ENCODE data around the gene PYGO2. TPM values are rescaled to one million over a fixed set of nuclear protein-coding genes. Genes with fewer than 3 reads are reported as not detected.
A peak's percentile ranks its signal among the peaks of the same experiment; 100 is the strongest.

Gene PYGO2
- total RNA-seq, 3 donors from 2014 or later = 22.8 to 34.3 (median 25.8) TPM

DNA sequence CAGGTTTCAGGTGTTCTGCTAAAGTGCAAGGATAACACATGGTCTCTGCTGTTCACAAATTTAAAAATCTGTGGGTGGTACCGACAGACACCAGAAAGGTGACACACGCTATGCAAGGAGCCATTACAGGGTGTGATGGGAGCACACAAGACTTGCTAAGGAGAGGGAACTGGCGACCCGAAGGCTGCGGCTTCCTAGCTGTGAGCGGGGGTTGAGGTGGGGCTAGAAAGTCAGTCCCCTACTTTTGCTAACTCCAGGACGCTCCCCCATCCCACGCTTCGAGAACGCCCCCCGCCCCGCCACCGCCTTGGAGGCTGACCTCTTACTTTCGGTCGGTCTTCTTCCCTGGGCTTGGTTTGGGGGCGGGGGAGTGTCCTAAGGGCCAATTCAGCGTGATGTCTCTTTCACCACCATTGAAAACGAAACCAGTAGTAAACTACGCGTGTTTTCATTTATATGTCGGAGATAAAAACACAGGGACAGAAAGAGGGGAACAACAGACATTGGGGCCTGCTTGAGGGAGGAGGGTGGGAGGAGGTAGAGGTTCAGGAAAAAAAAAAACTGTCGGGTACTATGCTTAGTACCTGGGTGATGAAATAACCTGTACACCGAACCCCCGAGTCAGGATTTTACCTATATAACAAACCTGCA is 14.0 kb upstream of the PYGO2 start:
- intact Hi-C loops (cut with DNase I, micrococcal nuclease) = no loop called here
- ATAC-seq (no peak), DNase-seq (peak; percentile 79 to 86 (median 82))
- no peaks in the 10 kb centered on the region for H3K9me3 ChIP-seq
- H3K36me3 ChIP-seq (ENCODE audit: low read depth) = no peaks in the 10 kb centered on the region
- TF ChIP-seq, protein P1, sequence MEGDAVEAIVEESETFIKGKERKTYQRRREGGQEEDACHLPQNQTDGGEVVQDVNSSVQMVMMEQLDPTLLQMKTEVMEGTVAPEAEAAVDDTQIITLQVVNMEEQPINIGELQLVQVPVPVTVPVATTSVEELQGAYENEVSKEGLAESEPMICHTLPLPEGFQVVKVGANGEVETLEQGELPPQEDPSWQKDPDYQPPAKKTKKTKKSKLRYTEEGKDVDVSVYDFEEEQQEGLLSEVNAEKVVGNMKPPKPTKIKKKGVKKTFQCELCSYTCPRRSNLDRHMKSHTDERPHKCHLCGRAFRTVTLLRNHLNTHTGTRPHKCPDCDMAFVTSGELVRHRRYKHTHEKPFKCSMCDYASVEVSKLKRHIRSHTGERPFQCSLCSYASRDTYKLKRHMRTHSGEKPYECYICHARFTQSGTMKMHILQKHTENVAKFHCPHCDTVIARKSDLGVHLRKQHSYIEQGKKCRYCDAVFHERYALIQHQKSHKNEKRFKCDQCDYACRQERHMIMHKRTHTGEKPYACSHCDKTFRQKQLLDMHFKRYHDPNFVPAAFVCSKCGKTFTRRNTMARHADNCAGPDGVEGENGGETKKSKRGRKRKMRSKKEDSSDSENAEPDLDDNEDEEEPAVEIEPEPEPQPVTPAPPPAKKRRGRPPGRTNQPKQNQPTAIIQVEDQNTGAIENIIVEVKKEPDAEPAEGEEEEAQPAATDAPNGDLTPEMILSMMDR (IDR thresholded peaks at IDR 0.05) = no peak
- peak overlapping the region; percentile 23 for H3K4me3 ChIP-seq
- H3K4me1 ChIP-seq (ENCODE audit: low read depth) = peaks cover 36% of the 10 kb centered on the region

DNA sequence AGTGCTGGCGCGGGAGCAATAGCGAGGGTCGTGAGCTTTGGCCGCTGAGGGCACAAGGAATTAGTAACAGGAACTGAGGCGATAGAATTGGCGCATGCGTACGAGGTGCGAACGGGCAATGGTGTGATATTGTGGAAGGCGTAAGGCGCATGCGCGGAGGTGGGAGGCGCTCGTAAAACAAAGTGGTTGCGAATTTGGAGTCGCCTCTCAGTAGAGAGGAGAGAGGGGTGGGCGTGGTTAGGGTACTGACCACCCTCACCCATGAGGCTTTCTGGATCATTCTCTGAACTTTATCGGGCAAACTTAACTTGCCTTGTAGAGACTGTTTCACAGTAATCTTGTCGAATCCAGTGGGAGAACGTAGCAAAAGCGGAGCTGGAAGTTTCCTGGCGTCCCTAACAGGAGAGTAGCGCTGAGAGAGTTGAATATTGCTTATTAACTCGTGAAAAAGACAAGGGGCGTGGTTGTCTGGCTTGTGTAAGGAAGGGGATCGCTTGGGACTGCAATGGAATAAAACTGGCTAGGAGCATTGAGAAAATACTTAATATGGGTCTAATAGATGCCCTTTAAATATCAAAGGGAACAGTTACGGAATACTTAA is 13.3 kb upstream of the PYGO2 start:
- H3K9me3 ChIP-seq = no peaks in the 10 kb centered on the region
- intact Hi-C loops (cut with DNase I, micrococcal nuclease) = no loop called here
- DNase-seq (peak; percentile 93 to 97 (median 94)), ATAC-seq (peak; percentile 60)
- TF ChIP-seq, protein P1 (IDR thresholded peaks at IDR 0.05) = no peak
- peak overlapping the region; percentile 23 for H3K4me3 ChIP-seq
- H3K36me3 ChIP-seq (ENCODE audit: low read depth) = no peaks in the 10 kb centered on the region
- H3K4me1 ChIP-seq (ENCODE audit: low read depth) = peaks cover 42% of the 10 kb centered on the region

- Histone ChIP-seq H3K4me1 (ENCODE audit: low read depth) (peaks cover 44% of the 10 kb centered on the region), H3K9me3 (no peaks in the 10 kb centered on the region), H3K4me3 (peak within 1 kb of the TSS; percentile 23), H3K36me3 (ENCODE audit: low read depth) (no peaks in the 10 kb centered on the region)
- TF ChIP-seq, protein P1 (IDR thresholded peaks at IDR 0.05) = no peak
- DNase-seq (peak; percentile 98), ATAC-seq (peak; percentile 84)
- intact Hi-C loops (cut with DNase I, micrococcal nuclease) = no loop called here
Observed at GRCh38 chr1:154974102-154974807, 12.7 kb upstream of the PYGO2 start, which contains the start of gene CKS1B. TSS of gene CKS1B (plus strand) at chr1:154974681. CDS start at chr1:154974746, 65 bp downstream.

- Histone ChIP-seq H3K4me3 (peak overlapping the region; percentile 23), H3K36me3 (ENCODE audit: low read depth) (no peaks in the 10 kb centered on the region), H3K4me1 (ENCODE audit: low read depth) (peaks cover 44% of the 10 kb centered on the region), H3K9me3 (no peaks in the 10 kb centered on the region)
- ATAC-seq (peak; percentile 72), DNase-seq (peak; percentile 98 to 100 (median 99))
- TF ChIP-seq, protein P1 (IDR thresholded peaks at IDR 0.05) = no peak
- intact Hi-C loops (cut with DNase I, micrococcal nuclease) = no loop called here
Observed at GRCh38 chr1:154973344-154974101, 11.9 kb upstream of the PYGO2 start.
